ENCODE measurements around the gene LRRC25. TPM values are rescaled to one million over a fixed set of nuclear protein-coding genes. Genes with fewer than 3 reads are reported as not detected.
A peak's percentile ranks its signal among the peaks of the same experiment; 100 is the strongest.

The LRRC25 gene
- total RNA-seq, 1 experiment from 2014 or later = not detected

DNA sequence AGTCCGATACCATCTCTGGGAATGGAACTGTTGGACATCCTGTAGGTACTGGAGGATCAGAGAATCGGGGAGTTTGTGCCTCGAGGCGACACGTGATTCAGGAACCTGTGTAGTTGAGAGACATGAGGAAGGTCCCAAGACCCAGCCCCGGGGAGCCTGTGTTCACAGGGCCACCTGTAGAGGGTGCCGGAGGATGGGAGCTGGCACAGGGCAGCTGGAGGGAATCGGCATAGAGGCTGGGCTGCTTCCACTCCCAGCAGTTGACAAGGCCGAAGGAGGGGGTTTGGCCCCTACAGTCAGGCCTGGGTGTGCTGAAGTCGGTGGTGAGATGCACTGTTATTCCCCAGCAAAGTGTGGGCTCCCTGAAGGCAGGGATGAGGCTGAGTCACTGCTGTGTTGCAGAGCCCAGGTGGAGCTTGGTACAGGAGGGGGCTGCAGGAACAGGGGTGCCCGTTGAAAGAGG, 43.0 kb upstream of the LRRC25 start:
- H3T11ph ChIP-seq (ENCODE audit: low read length) = no peak overlapping the region
- Mint-ChIP-seq H3K36me3 (ENCODE audit: insufficient read depth in 1 of 3, low read depth in 3 of 3) (peaks cover 7 to 24% (median 16%) of the 10 kb centered on the region in 3 experiments; a peak in 6 of 7 replicates), H3K9me3 (peaks cover 3% of the 10 kb centered on the region in 2 experiments; a peak in 4 of 5 replicates), H3K27me3 (ENCODE audit: low read depth) (peaks cover 3% of the 10 kb centered on the region), H3K4me3 (no peak overlapping the region), H3K4me1 (peaks cover 23 to 28% of the 10 kb centered on the region in 2 experiments), H3K27ac (peak overlapping the region in 1 of 3 experiments; percentile 84; a peak in 2 of 7 replicates)
- no peak overlapping the region for H2BK12ac ChIP-seq (ENCODE audit: insufficient read length, low read depth, low read length)
- H2AK5ac ChIP-seq (ENCODE audit: insufficient read length, low read length) = no peak overlapping the region
- peaks cover 10% of the 10 kb centered on the region for H3K23me2 ChIP-seq (ENCODE audit: insufficient read length, low read depth, low read length, poor library complexity, severe bottlenecking)
- H2BK20ac ChIP-seq (ENCODE audit: low read depth, low read length, poor library complexity, severe bottlenecking) = no peak overlapping the region
- TF ChIP-seq, protein P1, sequence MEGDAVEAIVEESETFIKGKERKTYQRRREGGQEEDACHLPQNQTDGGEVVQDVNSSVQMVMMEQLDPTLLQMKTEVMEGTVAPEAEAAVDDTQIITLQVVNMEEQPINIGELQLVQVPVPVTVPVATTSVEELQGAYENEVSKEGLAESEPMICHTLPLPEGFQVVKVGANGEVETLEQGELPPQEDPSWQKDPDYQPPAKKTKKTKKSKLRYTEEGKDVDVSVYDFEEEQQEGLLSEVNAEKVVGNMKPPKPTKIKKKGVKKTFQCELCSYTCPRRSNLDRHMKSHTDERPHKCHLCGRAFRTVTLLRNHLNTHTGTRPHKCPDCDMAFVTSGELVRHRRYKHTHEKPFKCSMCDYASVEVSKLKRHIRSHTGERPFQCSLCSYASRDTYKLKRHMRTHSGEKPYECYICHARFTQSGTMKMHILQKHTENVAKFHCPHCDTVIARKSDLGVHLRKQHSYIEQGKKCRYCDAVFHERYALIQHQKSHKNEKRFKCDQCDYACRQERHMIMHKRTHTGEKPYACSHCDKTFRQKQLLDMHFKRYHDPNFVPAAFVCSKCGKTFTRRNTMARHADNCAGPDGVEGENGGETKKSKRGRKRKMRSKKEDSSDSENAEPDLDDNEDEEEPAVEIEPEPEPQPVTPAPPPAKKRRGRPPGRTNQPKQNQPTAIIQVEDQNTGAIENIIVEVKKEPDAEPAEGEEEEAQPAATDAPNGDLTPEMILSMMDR (conservative IDR thresholded peaks at IDR 0.05) = peak; percentile 54
- DNase-seq = no peak
- H3K27ac ChIP-seq (ENCODE audit: insufficient read length, low read depth, low read length) = no peak overlapping the region
- no peak overlapping the region for H4K5ac ChIP-seq (ENCODE audit: insufficient read length, low read depth, low read length)
- no peaks in the 10 kb centered on the region for H3K79me2 ChIP-seq (ENCODE audit: insufficient read depth, low read length)
- no peak overlapping the region for H2BK5ac ChIP-seq (ENCODE audit: insufficient read length, low read length)
- no peak overlapping the region for H3K23ac ChIP-seq (ENCODE audit: insufficient read length, low read depth, low read length)
- WGBS (ENCODE audit: extremely low coverage, insufficient read length, low lambda C conversion rate) = no CpG with 5 or more reads among the region's 11 CpGs
- H3K14ac ChIP-seq (ENCODE audit: insufficient read depth, low read length) = no peak overlapping the region
- no peak overlapping the region for H4K8ac ChIP-seq (replicated peaks; ENCODE audit: insufficient read length, low read depth, low read length)
- H2BK120ac ChIP-seq (ENCODE audit: low read depth, low read length, poor library complexity, severe bottlenecking) = no peak overlapping the region
- H3K79me1 ChIP-seq (ENCODE audit: insufficient read depth, low read depth, low read length, poor library complexity, severe bottlenecking) = no peaks in the 10 kb centered on the region
- peaks cover 7% of the 10 kb centered on the region; the same call in 1 of the 2 replicates for H3K4me1 ChIP-seq (ENCODE audit: insufficient read depth, low read length)
- H3K9ac ChIP-seq (ENCODE audit: extremely low read depth, insufficient read length, low read length) = no peak overlapping the region
- no peaks in the 10 kb centered on the region for H4K20me1 ChIP-seq (ENCODE audit: control insufficient read depth, insufficient read depth, insufficient read length)
- H3K4ac ChIP-seq (ENCODE audit: low read depth, low read length) = no peak overlapping the region
- no peak overlapping the region for H4K91ac ChIP-seq (ENCODE audit: insufficient read length, low read depth, low read length)
- no peak overlapping the region for H3K18ac ChIP-seq (ENCODE audit: insufficient read length, low read depth, low read length)
- no peaks in the 10 kb centered on the region for H3K9me3 ChIP-seq (ENCODE audit: control insufficient read depth, low read depth, low read length)
- no peak overlapping the region for H3K4me2 ChIP-seq (ENCODE audit: insufficient read depth, insufficient read length, low read length)
- H3K56ac ChIP-seq (ENCODE audit: insufficient read length, low read depth, low read length) = no peak overlapping the region
- H2AFZ ChIP-seq (ENCODE audit: low read length) = no peak overlapping the region
- no peak overlapping the region for H2BK15ac ChIP-seq (ENCODE audit: low read depth, low read length)
- no peaks in the 10 kb centered on the region for H3K27me3 ChIP-seq (ENCODE audit: insufficient read depth, low read length)
